Activated naive CD4-positive, alpha-beta T cell treated with anti-CD3 and anti-CD28 coated beads for 36 hours (primary cell): ENCODE results near the gene ARL8A. TPM values are rescaled to one million over a fixed set of nuclear protein-coding genes. Genes with fewer than 3 reads are reported as not detected.
"Not testable (repeated sequence)": the region's sequence is repeated elsewhere in the genome, so short reads cannot be mapped to it uniquely, and the experiment has no call there.

Experiments used
- CTCF ChIA-PET: fragments of 350-600 bp; sonication (Branson Sonifier 250); formaldehyde crosslinking; loops from one replicate; lab custom pipeline; 2021; ENCODE audit warnings: antibody characterized with exemption; lab: Charles Lee
- DNase-seq: peaks from one replicate; pipeline ENCODE4 v3.0.0-alpha.2; 2020
- H3K27ac Mint-ChIP-seq: one replicate; pipeline ENCODE4 v1.8.0; 2021; ENCODE audit warnings: mild to moderate bottlenecking, mixed read lengths
- H3K27me3 Mint-ChIP-seq: one replicate; pipeline ENCODE4 v1.8.0; 2021; ENCODE audit warnings: low read depth, mixed read lengths
- H3K36me3 Mint-ChIP-seq: one replicate; pipeline ENCODE4 v1.8.0; 2021; ENCODE audit warnings: low read depth, mixed read lengths
- H3K4me1 Mint-ChIP-seq: one replicate; pipeline ENCODE4 v1.8.0; 2021; ENCODE audit warnings: low read depth, mixed read lengths
- H3K4me3 Mint-ChIP-seq: one replicate; pipeline ENCODE4 v1.8.0; 2021; ENCODE audit warnings: mild to moderate bottlenecking, moderate library complexity, mixed read lengths
- H3K9me3 Mint-ChIP-seq: one replicate; pipeline ENCODE4 v1.8.0; 2021; ENCODE audit warnings: mixed read lengths
- intact Hi-C: fragments of 100-400 bp; cut with micrococcal nuclease; formaldehyde crosslinking; loops from one replicate; pipeline ENCODE4 v1.15.1; 2023
- total RNA-seq, 2 experiments: library from RNA; stranded (reverse); gene quantifications; one replicate each; pipeline ENCODE4 v1.2.3, GENCODE V29; 2021

ARL8A gene
- total RNA-seq, 2 experiments from 2014 or later = 28.1 to 30.6 TPM

DNA sequence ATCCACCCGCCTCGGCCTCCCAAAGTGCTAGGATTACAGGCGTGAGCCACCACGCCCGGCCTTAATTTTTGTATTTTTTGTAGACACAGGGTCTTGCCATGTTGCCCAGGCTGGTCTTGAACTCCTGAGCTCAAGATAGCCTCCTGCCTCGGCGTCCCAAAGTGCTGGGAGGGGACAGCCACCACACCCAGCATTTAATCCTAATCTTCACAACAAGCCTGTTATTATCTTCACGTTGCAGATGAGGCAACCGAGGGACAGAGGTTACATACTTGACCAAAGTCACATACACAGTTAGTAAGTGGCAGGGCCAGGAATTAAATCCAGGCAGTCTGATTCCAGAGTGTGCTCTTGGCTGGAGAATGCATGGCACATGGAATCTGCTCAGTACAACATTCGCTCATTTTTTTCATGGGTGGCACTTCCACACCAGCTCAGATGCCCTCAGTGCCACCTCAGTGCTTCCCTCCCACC, 26.6 kb downstream of the ARL8A start:
- no peaks in the 10 kb centered on the region for H3K9me3 Mint-ChIP-seq
- DNase-seq = no peak
- H3K27ac Mint-ChIP-seq = no peak overlapping the region
- CTCF ChIA-PET = interaction anchor here (0.7 to 1.7 kb wide), 4 partner anchors 108 to 1047 kb away, joined by 3 to 5 read pairs (median 3); partner anchors contain the start of gene ELF3
- H3K36me3 Mint-ChIP-seq = no peaks in the 10 kb centered on the region
- no peak overlapping the region for H3K4me3 Mint-ChIP-seq
- peaks cover 8% of the 10 kb centered on the region for H3K4me1 Mint-ChIP-seq
- intact Hi-C loops = no loop called here
- no peaks in the 10 kb centered on the region for H3K27me3 Mint-ChIP-seq

DNA sequence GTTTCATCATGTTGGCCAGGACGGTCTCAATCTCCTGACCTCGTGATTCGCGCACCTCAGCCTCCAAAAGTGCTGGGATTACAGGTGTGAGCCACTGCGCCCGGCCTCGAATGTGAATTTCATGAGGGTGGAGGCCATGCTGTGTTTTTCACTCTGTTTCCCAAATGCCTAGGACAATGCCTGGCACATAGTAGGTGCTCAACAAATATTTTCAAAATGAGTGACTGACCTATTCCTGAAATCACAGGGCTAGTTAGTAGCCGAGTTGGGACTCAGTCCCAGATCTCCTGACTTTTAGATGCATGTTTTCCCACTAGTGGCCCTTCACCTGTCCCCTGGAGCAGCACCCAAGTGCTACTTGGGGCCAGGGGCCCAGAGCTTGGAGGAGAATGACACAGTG, 28.2 kb downstream of the ARL8A start:
- Mint-ChIP-seq H3K9me3 (no peaks in the 10 kb centered on the region), H3K36me3 (no peaks in the 10 kb centered on the region), H3K27me3 (no peaks in the 10 kb centered on the region), H3K27ac (no peak overlapping the region), H3K4me1 (peaks cover 8% of the 10 kb centered on the region), H3K4me3 (no peak overlapping the region)
- CTCF ChIA-PET = interaction anchor here (1.4 kb wide), 1 partner anchor 116 kb away, joined by 5 read pairs; no protein-coding TSS in a partner anchor
- intact Hi-C loops = no loop called here
- DNase-seq = no peak

DNA sequence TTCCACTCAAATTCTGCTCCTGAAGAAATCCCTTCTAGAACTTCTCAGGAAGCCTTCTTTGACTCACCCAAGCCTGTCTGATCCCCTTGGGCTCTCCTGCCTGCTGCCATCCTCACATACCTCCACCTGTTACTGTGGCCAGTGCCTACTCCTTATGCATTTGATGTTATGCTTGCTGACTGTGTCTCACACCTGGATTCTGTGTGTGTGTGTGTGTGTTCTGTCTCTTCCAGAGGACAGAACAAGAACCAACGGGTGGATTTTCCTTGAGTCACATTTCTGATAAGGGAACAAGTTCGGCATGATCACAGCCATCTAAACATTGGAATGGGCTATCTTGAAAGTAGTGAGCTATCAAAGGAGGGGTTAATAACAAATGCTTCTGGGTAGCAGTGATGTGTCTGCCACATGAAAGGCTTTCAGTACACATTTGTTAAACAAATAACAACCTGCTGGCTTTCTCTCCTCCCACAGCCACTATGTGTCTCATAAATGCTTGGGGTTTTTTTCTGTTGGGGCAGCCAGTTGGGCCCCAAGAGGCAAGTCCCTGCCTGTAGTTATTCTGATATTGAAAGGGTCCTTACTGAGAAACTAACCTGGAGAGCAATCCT, 30.7 kb downstream of the ARL8A start:
- no peak for DNase-seq
- no peak overlapping the region for H3K27ac Mint-ChIP-seq
- peaks cover 8% of the 10 kb centered on the region for H3K4me1 Mint-ChIP-seq
- no peak overlapping the region for H3K4me3 Mint-ChIP-seq
- no peaks in the 10 kb centered on the region for H3K9me3 Mint-ChIP-seq
- H3K27me3 Mint-ChIP-seq = no peaks in the 10 kb centered on the region
- CTCF ChIA-PET = interaction anchor here (0.6 kb wide), 1 partner anchor 22 kb away, joined by 3 read pairs; no protein-coding TSS in a partner anchor
- no peaks in the 10 kb centered on the region for H3K36me3 Mint-ChIP-seq
- intact Hi-C loops = no loop called here

DNA sequence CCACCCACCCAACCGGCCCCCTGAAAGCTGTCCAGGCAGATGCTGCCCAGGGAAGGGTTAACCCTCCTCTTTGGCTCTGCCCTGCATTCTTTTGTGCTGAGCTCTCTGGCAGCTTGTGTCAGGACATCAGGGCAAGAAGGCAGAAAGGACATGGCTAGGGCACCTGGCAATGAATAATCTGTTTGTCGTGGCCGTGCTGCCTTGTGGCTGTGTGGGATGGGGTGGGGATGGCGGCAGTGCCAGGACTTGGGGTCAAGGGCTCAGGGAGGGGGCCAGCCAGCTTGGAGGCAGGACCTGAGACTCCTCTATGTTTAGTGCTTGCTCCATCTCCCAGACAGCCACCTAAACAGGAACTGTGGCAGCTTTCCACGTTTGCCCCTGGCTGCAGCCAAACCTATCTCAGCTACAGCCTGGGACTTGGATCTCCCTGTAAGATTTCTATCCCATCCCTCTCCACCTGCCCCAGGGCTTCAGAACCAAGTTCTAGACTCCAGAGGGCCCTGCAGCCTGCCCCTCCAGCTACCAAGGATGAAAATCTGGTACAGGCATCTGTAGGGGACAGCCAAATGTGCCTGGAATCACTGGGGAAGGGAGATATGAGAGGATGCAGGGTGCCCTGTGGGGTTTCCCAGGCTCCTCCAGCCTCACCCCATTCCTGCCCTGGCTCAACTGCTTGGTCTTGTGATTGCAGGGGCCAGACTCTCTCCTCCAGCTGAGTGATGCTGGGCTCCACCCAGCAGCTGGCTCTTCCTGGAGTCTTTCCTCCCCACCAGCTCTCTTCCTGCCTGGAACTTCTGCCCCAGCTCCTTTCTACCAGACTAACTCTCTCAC, 31.5 kb downstream of the ARL8A start:
- H3K27ac Mint-ChIP-seq = no peak overlapping the region
- no peaks in the 10 kb centered on the region for H3K27me3 Mint-ChIP-seq
- CTCF ChIA-PET = interaction anchor here (0.6 to 1.6 kb wide), 3 partner anchors 22 to 435 kb away, joined by 3 to 6 read pairs (median 3); no protein-coding TSS in a partner anchor
- intact Hi-C loops = no loop called here
- H3K9me3 Mint-ChIP-seq = no peaks in the 10 kb centered on the region
- H3K4me3 Mint-ChIP-seq = no peak overlapping the region
- peaks cover 8% of the 10 kb centered on the region for H3K4me1 Mint-ChIP-seq
- no peak for DNase-seq
- no peaks in the 10 kb centered on the region for H3K36me3 Mint-ChIP-seq

DNA sequence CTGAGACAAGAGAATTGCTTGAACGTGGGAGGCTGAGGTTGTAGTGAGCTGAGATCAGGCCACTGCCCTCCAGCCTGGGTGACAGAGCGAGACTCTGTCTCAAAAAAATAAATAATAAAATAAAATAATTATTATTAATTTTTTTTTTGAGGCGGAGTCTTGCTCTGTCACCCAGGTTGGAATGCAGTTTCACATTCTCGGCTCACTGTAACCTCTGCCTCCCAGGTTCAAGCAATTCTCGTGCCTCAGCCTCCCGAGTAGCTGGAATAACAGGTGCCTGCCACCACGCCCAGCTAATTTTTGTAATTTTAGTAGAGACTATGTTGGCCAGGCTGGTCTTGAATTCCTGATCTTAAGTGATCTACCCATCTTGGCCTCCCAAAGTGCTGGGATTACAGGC, 32.9 kb downstream of the ARL8A start:
- CTCF ChIA-PET = interaction anchor here (1.6 kb wide), 1 partner anchor 24 kb away, joined by 6 read pairs; no protein-coding TSS in a partner anchor
- H3K27ac Mint-ChIP-seq, H3K4me1 Mint-ChIP-seq, H3K27me3 Mint-ChIP-seq, H3K4me3 Mint-ChIP-seq, H3K9me3 Mint-ChIP-seq, H3K36me3 Mint-ChIP-seq, DNase-seq, intact Hi-C loops: not testable (repeated sequence)

DNA sequence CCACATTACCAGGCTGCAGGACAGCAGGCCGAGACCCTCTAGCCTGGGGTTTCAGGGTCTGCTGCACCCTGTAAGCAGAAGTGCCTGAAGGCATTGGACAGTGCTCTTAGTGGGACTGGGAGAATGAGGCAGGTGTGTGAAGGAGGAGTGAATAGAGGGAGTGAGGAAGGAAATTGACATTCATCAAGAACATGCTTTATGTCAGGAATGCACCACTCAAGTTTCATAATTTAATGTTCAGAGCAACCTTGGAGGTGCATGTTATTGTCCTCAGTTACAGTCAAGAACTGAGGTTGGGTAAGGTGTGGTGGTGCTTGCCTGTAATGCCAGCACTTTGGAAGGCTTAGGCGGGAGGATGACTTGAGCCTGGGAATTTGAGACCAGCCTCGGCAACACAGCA, 33.6 kb downstream of the ARL8A start:
- H3K36me3 Mint-ChIP-seq = no peaks in the 10 kb centered on the region
- CTCF ChIA-PET = no interaction called here
- no peak overlapping the region for H3K27ac Mint-ChIP-seq
- H3K27me3 Mint-ChIP-seq = no peaks in the 10 kb centered on the region
- H3K9me3 Mint-ChIP-seq = no peaks in the 10 kb centered on the region
- intact Hi-C loops = no loop called here
- H3K4me1 Mint-ChIP-seq = peaks cover 8% of the 10 kb centered on the region
- no peak overlapping the region for H3K4me3 Mint-ChIP-seq
- DNase-seq = no peak

DNA sequence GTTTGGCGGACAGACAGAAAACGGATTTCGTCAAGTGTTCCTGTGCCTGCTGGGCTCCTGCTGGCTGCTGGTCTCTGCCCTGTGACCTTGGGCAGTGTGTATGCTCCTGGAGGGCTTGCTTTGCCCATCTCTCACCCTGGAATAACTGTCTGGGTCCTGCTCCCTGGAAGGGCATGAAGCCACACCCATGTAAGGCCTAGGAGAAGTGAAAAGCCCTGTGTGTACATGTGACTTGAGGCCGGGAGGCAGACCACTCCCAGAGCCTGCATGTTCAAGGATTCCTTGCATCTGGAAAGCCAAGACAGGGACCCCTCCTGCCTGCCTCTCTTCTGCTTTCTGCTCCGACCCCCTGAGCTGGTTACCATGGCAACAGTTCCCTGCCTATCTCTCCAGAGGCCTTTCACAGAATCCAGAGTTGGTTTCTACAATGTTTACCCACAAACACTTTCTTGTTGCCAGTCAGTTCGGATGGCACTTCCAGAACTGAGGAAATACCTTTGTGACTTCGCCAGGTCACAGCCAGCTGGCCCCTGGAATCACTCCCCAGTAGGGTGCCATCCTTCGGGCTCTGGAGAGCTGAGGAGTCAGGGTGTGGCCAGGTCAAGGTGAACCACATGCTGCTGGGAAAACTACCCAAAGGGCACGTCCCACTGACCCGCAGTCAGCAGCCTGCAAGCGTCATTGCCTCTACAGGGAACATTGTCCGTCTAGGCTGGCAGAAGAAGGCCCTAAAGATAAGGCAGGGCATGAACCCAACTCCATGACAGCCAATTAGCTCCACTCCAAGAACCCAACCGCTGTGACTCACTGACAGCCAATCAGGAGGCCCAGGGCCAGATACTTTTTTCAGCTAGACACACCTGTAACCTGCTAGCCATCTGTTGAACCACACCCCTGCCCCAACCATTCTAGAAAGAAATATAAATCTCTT, 36.5 kb downstream of the ARL8A start:
- Mint-ChIP-seq H3K27ac (no peak overlapping the region), H3K4me3 (no peak overlapping the region), H3K27me3 (no peaks in the 10 kb centered on the region), H3K9me3 (no peaks in the 10 kb centered on the region), H3K36me3 (no peaks in the 10 kb centered on the region), H3K4me1 (no peaks in the 10 kb centered on the region)
- DNase-seq = no peak
- CTCF ChIA-PET = interaction anchor here (0.8 to 1.4 kb wide), 2 partner anchors 27 to 85 kb away, joined by 3 read pairs; no protein-coding TSS in a partner anchor
- intact Hi-C loops = no loop called here

DNA sequence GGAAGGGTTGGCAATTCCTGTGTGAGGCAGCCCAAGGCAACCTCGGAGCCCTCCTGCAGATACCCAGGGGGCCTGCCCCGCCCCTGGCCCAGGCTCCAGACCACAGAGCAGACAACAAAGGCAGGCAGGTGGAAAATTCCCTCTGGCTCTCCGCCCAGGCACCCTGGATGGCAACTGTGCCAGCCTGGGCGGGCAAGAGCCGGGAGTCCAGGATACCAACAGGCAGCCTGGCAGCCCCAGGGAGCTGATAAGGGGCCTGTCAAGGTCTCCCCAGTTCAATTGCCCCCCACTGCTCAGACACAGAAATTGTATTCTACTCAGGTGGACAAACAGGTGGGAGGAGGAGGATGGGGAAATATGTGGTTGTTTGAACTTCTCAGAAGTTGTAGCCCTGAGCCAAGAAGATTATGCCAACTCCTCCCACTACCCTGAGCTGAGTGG, 37.2 kb downstream of the ARL8A start:
- no peak for DNase-seq
- H3K27ac Mint-ChIP-seq = no peak overlapping the region
- no peaks in the 10 kb centered on the region for H3K4me1 Mint-ChIP-seq
- H3K27me3 Mint-ChIP-seq = no peaks in the 10 kb centered on the region
- H3K4me3 Mint-ChIP-seq = no peak overlapping the region
- no peaks in the 10 kb centered on the region for H3K9me3 Mint-ChIP-seq
- CTCF ChIA-PET = interaction anchor here (1.4 kb wide), 1 partner anchor 28 kb away, joined by 3 read pairs; no protein-coding TSS in a partner anchor
- H3K36me3 Mint-ChIP-seq = no peaks in the 10 kb centered on the region
- intact Hi-C loops = no loop called here

DNA sequence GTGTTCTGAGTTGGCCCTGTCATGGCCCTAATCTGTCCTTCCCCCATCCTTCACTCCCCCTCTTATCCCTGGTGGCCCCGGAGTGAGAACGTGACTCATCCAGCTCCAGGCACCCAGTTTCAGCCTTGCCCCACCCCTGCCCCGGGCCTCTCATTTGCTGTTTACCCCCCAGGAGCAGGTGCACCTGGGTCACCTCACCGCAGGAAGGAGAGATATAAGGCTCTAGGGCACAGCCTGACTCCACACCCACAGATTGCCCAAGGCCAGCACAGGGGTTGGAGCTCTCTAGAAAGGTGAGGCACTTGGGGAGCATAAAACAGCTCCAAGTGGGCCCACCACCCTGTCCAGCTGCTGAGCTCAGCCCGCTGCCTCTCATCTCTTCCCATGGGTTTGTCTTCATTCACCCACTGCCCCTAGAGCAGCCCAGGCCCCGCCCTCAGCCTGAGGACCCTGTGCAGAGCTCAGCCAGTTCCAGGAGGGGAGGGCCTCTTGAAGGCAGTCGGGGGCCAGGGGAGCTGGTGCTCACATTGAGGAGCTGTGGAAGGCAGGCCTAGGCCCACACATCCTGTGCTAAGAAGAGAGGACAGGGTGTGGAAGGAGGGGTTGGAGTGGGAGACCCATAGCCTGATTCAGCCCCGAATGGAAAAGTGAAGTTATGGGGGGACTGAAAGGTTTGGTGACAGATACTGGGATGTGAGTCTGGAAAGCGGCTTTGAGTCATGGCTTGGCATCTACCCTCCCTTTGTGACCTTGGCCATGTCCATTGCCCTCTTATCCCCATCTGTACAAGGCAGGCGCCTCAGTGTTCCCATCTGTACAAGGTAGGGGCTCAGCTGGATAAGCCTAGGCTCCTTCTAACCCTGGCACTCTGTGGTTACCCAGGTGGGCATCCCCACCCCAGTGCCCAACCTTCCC, 37.9 kb downstream of the ARL8A start:
- intact Hi-C loops = no loop called here
- Mint-ChIP-seq H3K4me3 (no peak overlapping the region), H3K4me1 (no peaks in the 10 kb centered on the region), H3K27me3 (no peaks in the 10 kb centered on the region), H3K27ac (no peak overlapping the region), H3K9me3 (no peaks in the 10 kb centered on the region), H3K36me3 (no peaks in the 10 kb centered on the region)
- DNase-seq = no peak
- CTCF ChIA-PET = no interaction called here

DNA sequence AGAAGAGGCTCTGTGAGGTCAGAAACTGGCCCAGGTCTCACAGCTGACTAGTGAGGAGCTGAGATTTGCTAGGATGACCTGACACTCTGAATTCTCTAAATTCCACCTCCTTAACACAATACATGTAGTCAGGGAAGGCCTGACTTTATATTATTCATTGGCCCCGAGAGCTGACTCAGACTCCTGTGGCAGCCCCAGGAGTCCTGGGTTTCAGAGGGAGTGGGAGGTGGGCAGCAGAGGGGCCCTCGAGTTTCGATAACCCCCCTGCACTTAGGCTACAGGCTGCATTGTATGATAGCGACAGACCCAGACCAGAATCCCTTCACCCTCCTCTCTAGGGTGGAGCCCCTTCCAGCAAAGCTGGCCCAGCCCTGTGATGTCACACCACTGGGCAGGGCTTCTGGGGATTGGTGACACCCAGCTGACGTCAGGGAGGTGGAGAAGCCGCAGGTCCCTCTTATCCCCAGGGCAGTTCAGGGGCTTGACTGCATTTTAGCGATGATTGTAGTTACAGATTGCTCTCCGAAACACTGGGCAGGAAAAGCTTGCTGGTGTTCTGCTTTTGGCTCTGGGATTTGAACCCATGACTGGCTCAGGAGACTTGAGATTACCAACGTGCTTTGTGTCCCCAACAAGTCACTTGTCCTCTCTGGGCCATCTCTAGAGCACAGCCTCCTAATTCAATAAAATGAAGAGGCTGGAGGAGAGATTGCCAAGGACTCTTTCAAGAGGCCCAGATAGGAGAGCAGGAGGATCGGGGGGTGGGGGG, 38.8 kb downstream of the ARL8A start:
- Mint-ChIP-seq H3K4me3 (no peak overlapping the region), H3K36me3 (no peaks in the 10 kb centered on the region), H3K4me1 (no peaks in the 10 kb centered on the region), H3K9me3 (no peaks in the 10 kb centered on the region), H3K27me3 (no peaks in the 10 kb centered on the region), H3K27ac (no peak overlapping the region)
- no peak for DNase-seq
- CTCF ChIA-PET = no interaction called here
- intact Hi-C loops = no loop called here

DNA sequence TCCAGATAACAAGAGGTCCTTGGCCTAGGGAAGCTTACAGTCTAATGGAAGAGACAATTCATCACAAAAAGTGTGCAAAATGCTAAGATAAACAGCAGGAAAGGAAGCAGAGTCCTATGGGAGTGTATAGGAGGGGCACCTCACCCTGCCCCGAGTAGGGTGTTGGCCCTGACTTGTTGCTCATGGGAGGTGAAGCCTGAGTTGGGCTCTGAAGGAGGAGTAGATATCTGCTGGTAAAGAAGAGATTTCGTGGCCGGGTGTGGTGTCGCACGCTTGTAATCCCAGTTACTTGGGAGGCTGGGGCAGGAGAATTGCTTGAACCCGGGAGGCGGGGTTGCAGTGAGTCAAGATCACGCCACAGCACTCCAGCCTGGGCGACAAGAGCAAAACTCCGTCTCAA, 40.5 kb downstream of the ARL8A start:
- intact Hi-C loops = no loop called here
- Mint-ChIP-seq H3K9me3 (no peaks in the 10 kb centered on the region), H3K36me3 (no peaks in the 10 kb centered on the region), H3K4me3 (no peak overlapping the region), H3K4me1 (no peaks in the 10 kb centered on the region), H3K27me3 (no peaks in the 10 kb centered on the region), H3K27ac (no peak overlapping the region)
- no peak for DNase-seq
- CTCF ChIA-PET = no interaction called here
